ENCODE data around the gene KNOP1.

- no peak for TF ChIP-seq CTCF (IDR thresholded peaks at IDR 0.05 in 4 of 5, conservative IDR thresholded peaks at IDR 0.05 in 1 of 5)
- TF ChIP-seq POLR2A (IDR thresholded peaks at IDR 0.05), result no peak
Observed at GRCh38 chr16:19722269-19722952, 4.4 kb upstream of the KNOP1 start.
